AG04449 (cell line): ENCODE results near the gene MTRFR.
A peak's percentile ranks its signal among the peaks of the same experiment; 100 is the strongest.

Experiments used
- CTCF ChIA-PET: fragments of 350-600 bp; formaldehyde crosslinking; extraction: SDS; loops from one replicate; lab custom pipeline; 2021; ENCODE audit warnings: antibody characterized with exemption; lab: Yijun Ruan, JAX
- POLR2A ChIA-PET: fragments of 400-600, 350-600 bp; formaldehyde crosslinking; extraction: SDS; loops from one replicate; lab custom pipeline; 2020; ENCODE audit warnings: antibody characterized with exemption, inconsistent platforms; lab: Yijun Ruan, JAX
- DNase-seq: peaks from one replicate; pipeline ENCODE4 v3.0.0-alpha.2; 2010; ENCODE audit warnings: low read depth, low spot score
- H3K4me3 ChIP-seq: 2 replicates; pipeline ENCODE4 v1.5.1; 2011; ENCODE audit warnings: low read depth, mild to moderate bottlenecking, control low read depth, low read length
- TF ChIP-seq, protein P1 (sequence below): IDR thresholded peaks from one replicate; pipeline ENCODE4 v1.5.1; 2011; ENCODE audit warnings: mild to moderate bottlenecking, moderate library complexity, low read length, control low read depth, inconsistent platforms; ENCODE audit not compliant: insufficient read depth; ENCODE audit errors: missing control alignments

Gene MTRFR

GRCh38 chr12:123263196-123263817 lies 30.1 kb downstream of the MTRFR start:
- no peak for DNase-seq
- ChIA-PET CTCF (no interaction called here), POLR2A (no interaction called here)
- TF ChIP-seq, protein P1, sequence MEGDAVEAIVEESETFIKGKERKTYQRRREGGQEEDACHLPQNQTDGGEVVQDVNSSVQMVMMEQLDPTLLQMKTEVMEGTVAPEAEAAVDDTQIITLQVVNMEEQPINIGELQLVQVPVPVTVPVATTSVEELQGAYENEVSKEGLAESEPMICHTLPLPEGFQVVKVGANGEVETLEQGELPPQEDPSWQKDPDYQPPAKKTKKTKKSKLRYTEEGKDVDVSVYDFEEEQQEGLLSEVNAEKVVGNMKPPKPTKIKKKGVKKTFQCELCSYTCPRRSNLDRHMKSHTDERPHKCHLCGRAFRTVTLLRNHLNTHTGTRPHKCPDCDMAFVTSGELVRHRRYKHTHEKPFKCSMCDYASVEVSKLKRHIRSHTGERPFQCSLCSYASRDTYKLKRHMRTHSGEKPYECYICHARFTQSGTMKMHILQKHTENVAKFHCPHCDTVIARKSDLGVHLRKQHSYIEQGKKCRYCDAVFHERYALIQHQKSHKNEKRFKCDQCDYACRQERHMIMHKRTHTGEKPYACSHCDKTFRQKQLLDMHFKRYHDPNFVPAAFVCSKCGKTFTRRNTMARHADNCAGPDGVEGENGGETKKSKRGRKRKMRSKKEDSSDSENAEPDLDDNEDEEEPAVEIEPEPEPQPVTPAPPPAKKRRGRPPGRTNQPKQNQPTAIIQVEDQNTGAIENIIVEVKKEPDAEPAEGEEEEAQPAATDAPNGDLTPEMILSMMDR = no peak
- H3K4me3 ChIP-seq = no peak overlapping the region

DNA sequence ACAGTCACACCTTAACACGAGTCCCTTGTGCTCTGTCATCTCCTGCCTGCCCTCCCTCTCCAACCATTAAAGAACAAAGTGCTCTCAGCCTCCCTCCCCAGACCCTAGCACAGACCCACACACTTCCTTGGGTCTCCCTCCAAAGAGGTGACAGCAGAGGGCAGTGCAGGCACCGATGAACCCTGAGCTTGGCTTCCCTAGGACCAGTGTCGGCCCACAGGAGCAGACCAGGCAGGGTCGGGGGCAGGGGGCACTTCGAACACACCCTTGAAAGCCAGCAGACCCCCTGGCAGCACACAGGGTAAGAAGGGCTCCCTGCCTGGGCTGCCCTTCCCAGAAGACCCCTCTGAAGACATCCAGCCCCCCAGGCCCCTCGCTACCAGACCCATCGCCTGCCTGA lies 31.4 kb downstream of the MTRFR start:
- POLR2A ChIA-PET = no interaction called here
- DNase-seq = no peak
- TF ChIP-seq, protein P1 = peak; percentile 4
- CTCF ChIA-PET = interaction anchor here (1.1 kb wide), 1 partner anchor 24 kb away, joined by 3 read pairs; no protein-coding TSS in a partner anchor
- no peak overlapping the region for H3K4me3 ChIP-seq

DNA sequence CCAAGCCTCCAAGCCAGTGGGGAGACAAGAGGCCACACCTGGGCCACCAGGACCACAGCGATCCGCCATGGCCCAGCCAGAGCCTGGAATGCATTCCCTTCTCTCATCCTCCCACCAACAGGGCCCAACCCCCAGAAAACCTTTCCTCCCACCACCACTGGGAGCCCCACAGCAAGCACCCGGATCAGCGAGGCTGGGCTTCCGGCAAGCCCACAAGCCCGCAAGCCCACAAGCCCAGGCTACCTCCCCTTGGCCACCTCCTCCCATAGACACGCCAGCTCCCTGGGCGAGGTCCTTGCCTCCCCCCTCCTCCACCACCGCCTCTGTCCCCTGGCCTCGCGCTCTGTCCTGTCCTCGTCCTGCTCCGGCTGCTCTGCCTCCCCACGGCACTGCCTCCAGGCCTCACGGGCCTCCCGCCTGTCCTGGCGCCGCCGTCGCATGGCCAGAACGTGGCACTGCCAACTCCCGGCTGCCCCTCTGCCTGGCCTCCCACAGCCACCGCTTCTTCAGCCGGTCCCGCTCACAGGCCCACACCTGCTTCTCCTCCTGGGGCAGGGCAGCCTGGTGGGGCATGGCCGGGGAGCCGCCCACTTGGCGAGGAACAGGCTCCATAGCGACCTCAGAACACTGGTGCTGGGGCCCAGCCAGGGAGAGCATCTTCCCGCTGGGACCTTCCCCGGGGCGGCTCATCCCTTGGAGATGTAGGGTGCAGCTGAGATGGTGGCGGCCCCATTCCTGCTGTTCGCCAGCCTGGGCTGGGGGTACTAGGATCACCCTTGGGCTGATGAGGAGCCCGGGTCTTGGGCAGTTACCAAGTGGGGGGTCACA lies 32.8 kb downstream of the MTRFR start:
- TF ChIP-seq, protein P1 = no peak
- H3K4me3 ChIP-seq = no peak overlapping the region
- no peak for DNase-seq
- ChIA-PET CTCF (interaction anchor here (1.1 to 1.2 kb wide), 2 partner anchors 26 to 28 kb away, joined by 3 read pairs; no protein-coding TSS in a partner anchor), POLR2A (no interaction called here)

DNA sequence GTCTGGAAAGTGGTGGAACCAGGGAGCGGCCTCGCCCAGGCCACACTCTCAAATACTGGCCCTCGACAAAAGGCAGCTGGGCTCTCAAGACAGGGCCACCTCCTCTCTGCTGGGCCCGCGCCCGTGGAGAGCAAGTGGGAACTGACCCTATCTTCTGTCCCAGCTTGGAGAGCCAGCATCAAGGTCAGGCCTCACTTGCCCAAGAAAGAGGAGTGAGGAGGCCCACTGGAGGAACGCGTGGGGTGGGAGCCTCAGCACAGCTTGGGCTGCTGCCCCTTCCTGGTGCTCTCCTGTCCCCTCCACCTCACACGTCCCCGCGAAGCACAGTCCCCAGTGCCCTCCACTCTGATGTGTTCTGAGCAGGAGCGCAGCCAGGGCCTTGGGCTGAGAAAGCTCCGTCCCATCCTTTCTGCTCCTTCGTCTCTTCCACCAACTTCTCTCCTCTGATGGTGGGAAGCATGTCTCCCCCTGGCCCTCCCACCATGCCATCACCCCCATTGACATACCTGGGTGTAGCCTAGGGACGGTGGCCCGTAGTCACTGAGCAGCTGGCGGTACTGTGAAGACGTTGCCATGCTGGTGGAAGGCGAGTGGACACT lies 33.5 kb downstream of the MTRFR start:
- no peak for DNase-seq
- no peak overlapping the region for H3K4me3 ChIP-seq
- CTCF ChIA-PET = interaction anchor here (1.2 kb wide), 2 partner anchors 28 to 29 kb away, joined by 3 read pairs; no protein-coding TSS in a partner anchor
- POLR2A ChIA-PET = no interaction called here
- TF ChIP-seq, protein P1 = no peak

DNA sequence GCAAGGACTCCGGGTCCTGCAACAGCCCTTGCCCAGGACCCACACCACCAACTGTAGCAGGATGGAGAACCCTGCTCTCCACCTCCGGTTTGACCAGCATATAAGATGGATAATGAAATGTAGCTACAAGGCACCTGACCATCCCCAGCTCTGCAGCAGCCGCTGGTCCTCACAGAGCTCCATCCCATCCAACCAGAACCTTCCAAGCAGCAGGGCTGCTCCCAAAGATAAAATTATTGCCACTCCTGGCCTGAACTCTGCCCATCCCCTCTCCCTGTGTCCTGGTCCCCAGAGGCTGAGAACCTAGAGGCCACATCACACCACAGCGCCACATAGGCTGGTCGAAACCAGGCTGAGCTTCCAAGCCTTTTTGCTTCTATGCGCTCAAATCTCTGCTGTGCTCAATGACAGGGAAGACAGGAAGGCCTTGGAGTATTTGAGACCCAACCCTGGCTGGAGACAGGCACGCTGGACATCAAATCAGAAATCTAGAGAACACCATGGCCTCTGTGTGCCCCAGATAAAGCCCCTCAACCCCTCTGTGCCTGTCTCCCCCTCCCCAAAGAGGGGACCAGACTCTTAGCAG lies 34.2 kb downstream of the MTRFR start:
- no peak overlapping the region for H3K4me3 ChIP-seq
- CTCF ChIA-PET = interaction anchor here (1.2 to 1.7 kb wide), 3 partner anchors 25 to 29 kb away, joined by 3 to 4 read pairs (median 3); no protein-coding TSS in a partner anchor
- no peak for DNase-seq
- POLR2A ChIA-PET = interaction anchor here (1.0 to 2.7 kb wide), 2 partner anchors 11 to 35 kb away, joined by 5 to 11 read pairs; partner anchors contain the start of genes MPHOSPH9 and MTRFR
- TF ChIP-seq, protein P1 = no peak
